UCSD-AML1 (cell line): Measurements from ENCODE around the gene UBL5.
A peak's percentile ranks its signal among the peaks of the same experiment; 100 is the strongest.
"Not testable (repeated sequence)": the region's sequence is repeated elsewhere in the genome, so short reads cannot be mapped to it uniquely, and the experiment has no call there.

Experiments
- DNase-seq: peaks from one replicate; lab custom pipeline; 2025; ENCODE audit not compliant: unreplicated experiment; lab: John Stamatoyannopoulos, UW

Gene UBL5

DNA sequence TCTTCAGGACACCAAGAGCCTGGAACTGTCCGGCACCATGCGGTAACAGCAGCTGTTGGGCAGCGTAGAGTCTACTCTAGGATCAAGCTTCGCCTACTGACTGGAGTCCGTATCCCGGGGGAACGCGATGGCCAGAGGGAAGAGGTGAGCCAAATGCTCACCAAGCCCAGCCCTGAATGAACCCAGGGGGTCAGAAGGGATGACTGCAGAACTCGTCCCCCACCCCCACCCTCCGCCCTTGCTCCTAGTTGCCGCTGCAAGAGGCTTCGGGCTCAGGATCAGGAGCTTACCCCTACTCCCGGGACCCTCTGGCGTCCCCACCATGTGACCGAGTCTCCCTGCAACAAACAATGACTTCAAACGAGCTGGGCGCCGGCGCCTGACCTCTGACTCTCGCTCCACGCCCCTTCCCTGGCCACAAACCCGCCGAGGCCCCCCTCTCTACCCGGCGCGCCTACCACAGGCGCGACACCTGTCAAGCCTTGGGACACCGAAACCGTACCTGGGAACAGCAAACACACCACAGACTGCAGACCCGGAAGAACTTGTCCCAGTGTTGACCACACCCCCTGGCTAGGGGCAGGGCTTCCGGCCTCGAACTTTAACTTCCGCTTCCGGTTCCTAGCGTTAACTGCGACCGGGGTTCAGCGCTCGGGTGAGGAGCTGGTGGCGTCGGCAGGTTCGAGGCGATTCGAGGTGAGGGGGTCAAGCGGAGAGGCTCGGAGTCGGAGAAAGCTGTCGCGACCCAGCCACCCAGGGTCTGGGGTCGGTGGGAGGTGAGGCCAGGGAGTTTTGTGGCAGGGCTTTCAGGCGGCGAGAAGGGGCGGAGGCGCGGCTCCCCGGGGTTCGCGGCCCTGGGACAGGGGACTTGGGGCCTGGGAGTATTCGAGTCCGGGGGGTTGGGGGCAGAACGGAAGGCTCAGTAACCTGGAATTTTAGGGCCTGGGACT lies at the start of gene UBL5:
Gene UBL5, plus strand, starts transcription at position 630 of the 950 bp plus-strand sequence. CDS start 420 bp downstream, outside the sequence.
- peak; percentile 89 for DNase-seq

DNA sequence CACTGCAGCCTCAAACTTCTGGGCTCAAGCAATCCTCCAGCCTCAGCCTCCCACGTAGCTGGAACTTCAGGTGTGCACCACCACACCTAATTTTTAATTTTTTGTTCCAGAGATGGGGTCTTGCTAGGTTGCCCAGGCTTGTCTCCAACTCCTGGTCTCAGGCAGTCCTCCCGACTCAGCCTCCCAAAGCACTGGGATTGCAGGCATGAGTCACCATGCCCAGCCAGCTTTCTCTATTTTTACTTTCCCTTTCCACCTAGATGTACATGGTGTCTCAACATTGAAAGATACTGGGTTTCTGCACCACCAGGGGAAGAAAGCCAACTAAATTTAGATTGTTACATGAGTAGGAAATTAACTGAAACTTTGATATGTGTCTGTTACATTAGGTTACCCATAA lies 45.4 kb upstream of the UBL5 start:
- DNase-seq: no peak

DNA sequence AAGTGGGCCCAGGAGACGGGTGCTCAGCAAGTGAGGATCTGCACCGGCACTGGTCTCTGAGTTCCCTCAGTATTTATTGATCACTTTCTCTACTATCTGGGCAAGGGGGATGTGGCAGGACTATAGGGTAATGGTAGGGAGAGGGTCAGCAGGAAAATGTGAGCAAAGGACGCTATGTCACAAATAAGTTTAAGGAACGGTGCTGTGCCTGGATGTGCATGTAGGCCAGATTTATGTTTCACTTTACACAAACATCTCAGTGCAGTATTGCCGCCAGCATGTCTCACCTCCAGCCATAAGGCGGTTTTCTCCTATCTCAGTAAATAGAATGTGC lies 43.6 kb upstream of the UBL5 start:
- DNase-seq: not testable (repeated sequence)

DNA sequence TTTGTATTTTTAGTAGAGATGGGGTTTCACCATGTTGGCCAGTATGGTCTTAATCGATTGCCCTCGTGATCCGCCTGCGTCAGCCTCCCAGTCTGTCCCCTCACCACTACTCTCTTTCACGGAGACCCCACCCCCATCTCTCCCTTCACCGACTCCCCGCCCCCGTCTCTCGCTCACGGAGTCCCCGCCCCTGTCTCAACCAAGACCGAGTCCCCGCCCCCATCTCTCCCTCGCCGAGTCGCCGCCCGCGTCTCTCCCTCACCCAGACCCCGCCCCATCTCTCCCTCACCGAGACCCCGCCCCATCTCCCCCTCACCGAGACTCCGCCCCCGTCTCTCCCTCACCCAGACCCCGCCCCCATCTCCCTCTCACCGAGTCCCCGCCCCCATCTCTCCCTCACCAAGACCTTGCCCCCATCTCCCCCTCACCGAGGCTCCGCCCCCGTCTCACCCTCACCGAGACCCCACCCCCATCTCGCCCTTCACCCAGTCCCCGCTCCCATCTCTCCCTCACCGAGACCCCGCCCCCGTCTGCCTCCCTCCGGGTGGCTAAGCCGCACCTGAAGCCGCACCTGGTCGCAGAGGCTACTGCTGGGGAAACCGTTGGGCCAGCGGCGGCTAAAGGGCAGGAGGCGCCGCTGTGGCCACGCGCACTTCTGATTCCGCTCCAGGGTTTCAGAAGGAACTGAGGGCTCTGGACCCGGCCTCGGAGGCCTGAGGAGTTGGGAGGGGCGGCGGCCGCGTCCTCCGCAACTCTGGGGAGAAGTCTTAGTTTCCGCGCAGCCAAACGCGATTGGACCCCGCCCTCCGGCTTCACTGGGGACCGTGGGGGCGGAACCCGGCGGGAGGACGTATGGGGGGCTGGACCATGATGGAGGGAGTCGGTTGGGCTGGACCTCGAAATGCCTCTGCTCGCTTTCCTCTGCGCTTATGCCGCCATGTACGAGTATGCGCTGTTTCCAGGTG lies 42.1 kb upstream of the UBL5 start:
- DNase-seq: peak; percentile 97

DNA sequence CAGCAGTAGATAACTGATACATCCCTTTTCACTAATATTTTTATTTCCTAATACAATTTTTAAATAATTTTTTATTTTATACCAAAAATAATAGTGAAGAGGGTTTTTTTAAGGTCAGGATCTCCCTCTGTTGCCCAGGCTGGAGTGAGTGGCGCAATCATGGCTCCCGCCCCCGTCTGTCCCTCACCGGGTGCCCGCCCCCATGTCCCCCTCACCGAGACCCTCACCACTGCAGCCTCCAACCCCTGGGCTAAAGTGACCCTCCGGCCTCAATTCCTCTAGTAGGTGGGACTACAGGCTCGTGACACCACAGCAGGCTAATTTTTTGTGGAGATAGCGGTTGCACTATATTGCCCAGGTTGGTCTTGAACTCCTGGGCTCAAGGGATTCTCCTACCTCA lies 41.4 kb upstream of the UBL5 start:
- no peak for DNase-seq

DNA sequence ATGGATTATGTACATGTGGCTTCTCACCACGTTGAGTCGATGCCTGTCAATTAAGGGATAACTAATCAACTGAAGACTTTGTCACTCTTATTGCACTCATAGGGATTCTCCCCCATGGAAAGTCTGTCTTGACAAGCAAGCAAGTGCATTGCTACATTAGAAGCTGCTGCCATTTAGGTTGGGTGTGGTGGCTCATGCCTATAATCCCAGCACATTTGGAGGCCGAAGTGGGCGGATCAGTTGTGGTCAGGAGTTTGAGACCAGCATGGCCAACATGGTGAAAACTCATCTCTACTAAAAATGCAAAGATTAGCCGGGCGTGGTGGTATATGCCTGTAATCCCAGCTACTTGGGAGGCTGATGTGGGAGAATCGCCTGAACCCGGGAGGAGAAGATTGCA lies 40.9 kb upstream of the UBL5 start:
- DNase-seq: no peak

DNA sequence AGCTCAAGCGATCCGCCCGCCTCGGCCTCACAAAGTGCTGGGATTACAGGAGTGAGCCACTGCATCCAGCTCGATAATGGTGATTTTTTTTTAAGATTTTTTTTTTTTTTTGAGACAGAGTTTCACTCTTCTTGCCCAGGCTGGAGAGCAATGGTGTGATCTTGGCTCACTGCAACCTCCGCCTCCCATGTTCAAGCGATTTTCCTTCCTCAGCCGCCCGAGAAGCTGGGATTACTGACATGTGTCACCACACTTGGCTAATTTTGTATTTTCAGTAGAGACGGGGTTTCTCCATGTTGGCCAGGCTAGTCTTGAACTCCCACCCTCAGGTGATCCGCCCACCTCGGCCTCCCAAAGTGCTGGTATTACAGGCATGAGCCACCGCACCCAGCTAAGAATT lies 39.1 kb upstream of the UBL5 start:
- not testable (repeated sequence) for DNase-seq

DNA sequence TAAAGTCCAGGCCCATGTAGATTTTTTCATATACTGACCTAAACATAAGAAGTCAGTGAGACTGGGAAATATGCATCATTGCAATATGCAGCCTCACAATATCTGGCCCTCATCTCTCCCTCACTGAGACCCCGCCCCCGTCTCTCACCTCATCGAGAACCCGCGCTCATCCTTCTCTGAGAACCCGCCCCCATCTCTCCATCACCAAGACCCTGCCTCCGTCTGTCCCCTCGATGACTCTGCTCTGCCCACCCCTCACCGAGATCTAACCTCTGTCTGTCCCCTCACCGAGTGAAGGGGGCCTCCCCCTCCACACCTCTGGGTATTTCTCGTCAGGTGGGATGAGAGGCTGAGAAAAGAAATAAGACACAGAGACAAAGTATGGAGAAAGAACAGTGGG lies 38.7 kb upstream of the UBL5 start:
- DNase-seq: no peak

DNA sequence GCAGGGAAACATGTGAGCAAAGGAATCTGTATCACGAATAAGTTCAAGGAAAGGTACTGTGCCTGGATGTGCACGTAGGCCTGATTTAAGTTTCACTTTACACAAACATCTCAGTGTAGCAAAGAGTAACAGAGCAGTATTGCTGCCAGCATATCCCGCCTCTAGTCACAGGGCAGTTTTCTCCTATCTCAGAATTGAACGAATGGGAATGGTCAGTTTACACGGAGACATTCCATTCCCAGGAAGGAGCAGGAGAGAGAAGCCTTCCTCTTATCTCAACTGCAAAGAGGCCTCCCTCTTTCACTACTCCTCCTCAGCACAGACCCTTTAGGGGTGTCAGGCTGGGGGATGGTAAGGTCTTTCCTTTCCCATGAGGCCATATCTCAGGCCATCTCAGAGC lies 38.1 kb upstream of the UBL5 start:
- not testable (repeated sequence) for DNase-seq

DNA sequence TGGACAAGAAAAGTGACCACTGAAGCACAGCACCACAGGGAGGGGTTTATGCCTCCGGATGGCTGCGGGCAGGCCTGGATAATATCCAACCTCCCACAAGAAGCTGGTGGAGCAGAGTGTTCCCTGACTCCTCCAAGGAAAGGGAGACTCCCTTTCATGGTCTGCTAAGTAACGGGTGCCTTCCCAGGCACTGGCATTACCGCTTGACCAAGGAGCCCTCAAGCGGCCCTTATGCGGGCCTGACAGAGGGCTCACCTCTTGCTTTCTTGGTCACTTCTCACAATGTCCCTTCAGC lies 36.7 kb upstream of the UBL5 start:
- DNase-seq: not testable (repeated sequence)

DNA sequence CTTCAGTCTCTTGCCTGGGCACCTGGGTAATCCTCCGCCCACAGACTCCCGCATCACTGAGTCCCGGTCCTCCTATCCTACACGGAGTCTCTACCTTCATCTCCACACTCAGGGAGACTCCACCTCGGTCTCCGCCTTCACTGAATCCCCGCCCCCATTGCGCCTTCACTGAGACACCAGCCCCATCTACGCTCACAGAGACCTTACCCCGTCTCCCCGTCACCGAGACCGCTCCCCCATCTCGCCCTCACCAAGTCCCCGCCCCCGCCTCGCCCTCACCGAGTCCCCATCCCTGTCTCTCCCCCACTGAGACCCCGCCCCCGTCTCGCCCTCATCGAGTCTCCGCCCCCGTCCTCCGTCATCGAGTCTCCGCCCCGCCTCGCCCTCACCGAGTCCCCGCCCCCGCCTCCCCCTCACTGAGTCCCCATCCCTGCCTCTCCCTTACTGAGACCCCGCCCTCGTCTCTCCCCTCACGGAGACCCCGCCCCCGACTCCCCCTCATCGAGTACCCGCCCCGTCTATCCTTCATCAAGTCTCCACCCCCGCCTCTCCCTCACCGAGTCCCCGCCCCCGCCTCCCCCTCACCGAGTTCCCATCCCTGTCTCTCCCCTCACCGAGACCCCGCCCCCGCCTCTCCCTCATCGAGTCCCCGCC lies 36.0 kb upstream of the UBL5 start:
- peak; percentile 94 for DNase-seq

DNA sequence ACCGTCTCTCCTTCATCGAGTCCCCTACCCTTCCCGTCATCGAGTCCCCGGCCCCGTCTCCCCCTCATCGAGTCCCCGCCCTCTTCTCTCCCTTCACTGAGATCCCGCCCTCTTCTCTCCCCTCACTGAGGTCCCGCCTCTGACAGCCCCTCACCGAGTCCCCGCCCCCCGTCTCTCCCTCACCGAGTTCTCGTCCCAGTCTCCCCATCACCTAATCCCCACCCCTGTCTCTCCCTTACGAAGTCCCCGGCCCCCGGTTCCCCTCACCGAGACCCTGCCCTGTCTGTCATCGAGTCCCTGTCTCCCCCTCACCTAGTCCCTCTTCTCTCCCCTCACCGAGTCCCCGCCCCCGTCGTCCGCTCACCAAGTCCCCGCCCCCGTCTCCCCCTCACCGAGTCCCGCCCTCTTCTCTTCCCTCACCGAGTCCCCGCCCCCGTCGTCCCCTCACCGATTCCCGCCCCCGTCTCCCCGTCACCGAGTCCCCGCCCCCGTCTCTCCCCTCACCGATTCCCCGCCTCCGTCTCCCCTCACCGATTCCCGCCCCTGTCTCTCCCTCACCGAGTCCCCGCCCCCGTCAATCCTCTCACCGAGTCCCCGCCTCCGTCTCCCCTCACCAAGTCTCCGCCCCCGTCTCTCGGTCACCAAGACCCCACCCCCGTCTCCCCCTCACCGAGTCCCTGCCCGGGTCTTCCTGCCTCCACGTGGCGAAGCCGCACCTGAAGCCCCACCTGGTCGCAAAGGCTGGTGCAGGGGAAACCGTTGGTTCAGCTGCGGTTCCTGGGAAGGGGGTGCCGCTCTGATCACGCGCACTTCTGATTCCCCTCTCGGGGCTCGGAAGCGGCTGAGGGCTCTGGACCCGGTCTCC lies 35.3 kb upstream of the UBL5 start:
- peak; percentile 93 for DNase-seq

DNA sequence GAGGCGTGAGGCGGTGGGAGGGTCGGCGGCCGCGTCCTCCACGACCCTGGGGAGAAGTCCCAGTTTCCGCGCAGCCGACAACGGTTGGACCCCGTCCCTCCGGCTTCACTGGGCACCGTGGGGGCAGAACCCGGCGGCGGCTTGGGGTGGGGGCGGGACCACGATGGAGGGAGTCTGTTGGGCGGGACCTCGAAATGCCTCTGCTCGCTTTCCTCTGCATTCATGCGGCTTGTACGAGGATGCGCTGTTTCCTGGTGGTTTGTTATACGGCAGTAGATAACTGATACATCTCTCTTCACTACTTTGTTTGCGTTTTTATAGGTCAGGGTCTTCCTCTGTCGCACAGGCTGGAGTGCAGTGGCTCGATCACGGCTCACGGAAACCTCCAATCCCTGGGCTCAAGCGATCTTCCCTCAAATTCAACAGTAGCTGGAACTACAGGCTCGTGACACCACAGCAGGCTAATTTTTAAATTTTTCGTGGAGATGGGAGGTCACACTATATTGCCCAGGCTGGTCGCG lies 34.6 kb upstream of the UBL5 start:
- DNase-seq: peak; percentile 78

DNA sequence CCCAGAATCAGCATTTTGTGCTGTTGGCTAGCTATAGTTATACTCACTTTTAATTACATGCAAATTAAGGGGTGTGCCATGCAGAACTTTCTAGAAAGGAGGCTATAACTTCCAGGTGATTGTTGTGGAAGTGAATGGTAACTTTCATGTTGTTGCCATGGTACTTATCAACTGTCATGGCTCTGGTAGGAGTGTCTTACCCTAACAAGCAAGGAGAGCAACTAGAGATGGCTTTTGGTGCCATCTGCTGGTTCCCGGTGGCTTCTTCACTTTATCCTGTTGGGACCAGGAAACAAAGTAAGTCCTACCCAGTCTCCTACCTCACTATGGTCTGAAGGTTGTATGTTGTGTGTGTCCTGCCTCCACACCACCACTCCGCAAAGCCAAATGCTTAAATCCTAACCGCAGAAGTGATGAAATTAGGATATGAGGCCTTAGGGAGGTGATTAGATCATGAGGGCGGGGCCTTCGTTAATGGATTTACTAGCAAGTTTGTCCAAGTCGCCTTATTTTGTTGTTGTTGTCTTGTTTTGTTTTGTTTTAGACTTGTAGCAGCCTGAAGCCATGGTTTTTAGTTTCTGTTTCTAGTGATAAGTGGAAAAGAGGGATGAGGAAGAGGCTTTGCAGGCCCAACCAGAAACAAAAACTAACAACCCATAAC lies 31.5 kb upstream of the UBL5 start:
- DNase-seq: peak; percentile 80

DNA sequence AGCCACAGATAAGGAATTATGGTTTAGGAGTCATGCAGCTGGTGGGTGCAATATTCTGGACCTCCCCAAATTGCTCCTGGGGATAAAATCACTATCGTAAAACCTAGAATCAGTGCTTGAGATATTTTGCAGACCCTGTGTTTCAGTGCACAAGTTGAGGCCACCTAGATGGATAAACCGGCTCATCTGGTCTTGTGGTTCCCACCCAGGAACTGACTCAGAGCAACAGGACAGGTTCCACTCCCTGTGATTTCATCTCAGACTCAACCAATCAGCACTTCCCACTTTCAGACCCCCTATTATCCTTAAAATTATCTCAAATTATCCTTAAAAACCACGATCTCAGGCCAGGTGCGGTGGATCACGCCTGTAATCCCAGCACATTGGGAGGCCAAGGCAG lies 29.8 kb upstream of the UBL5 start:
- no peak for DNase-seq

DNA sequence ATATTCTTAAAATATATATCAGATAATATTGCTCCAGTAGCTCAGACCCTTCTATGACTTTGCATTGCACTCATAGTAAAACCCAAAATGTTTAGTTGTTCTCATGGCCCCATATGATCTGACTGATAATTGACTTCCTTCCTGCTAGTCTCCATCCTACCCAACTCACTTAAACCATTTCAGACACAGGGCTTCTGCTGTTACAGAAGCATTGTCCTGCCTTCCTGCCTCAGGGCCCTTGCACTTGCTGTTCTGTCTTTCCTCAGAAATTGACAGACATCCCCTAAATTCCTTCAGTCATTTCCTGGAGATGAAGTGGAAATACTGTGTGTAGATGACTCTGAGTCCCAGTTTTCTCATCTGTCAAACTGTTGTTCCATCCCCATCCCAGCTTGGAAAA lies 28.6 kb upstream of the UBL5 start:
- DNase-seq: no peak

DNA sequence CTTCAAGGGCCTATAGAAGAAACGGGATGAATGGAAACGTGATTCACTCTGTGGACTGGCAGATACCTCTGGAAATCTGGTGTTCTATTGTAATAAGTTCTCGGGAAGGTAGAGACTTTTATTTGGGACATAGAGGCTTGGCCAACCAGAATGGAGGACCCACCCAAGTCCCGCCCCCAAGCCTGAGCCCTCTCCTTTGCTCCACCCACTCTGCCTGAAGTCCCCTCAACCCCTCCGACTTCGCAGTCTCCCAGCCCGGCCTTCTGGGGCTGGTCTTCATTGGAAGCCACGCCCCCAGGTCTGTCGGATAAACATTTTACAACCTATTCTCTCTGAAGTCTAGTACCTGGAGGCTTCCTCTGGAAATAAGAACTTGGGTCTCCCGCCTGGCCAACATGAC lies 25.7 kb upstream of the UBL5 start:
- DNase-seq: no peak

DNA sequence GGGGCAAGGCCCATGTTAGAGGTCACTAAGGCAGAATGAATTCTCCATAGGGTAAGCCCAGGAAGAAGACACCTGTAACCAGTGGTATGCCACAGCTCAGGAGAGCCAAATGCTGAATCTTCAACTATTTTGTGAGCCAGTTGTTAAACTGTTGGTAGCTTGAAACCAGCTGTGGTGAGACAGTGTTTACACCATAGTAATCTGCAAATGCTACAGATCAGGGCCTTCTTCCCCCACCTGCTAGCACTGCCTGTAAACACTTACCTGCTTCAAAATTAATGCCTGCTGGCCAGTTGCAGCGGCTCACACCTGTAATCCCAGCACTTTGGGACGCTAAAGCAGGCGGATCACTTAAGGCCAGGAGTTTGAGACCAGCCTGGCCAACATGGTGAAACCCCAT lies 20.9 kb upstream of the UBL5 start:
- no peak for DNase-seq

DNA sequence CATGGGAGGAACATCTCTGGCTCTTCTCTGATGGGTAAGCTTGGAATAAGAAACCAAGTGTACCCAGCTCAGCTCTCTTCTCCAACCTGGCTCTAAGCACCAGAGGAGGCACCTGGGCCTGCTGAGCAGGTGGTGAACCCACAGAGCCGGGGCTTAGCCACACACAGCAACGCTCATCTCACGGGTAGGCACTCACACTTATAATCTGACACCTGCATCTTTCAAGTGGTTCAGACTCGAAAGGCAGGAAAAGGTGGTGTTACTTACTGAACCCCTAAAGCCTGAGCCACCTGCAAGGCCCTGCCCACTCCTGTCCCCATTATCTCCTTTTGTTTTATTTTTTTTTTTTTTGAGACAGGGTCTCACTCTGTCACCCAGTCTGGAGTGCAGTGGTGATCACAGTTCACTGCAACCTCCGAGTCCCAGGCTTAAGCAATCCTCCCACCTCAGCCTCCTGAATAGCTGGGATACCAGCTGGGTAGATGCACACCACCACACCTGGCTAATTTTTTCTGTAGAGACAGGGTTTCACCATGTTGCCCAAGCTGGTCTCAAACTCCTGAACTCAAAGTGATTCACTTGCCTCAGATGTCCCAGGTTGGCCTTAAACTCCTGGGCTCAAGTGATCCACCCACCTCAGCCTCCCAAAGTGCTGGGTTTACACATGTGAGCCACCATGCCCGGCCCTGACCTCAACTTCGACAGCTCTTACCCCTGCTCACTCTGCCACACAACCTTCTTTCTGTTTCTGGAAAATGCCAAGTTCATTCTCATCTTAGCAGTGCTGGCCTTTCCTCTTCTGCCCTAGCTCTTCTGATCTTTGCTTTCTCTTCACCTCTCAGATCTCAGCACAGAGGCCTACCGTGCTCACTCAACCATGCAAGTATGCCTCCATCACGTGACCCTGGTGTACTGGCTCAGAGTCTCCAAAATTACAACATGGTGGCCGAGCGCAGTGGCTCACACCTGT lies 18.6 kb upstream of the UBL5 start:
- DNase-seq: no peak
